Activated CD8-positive, alpha-beta memory T cell treated with anti-CD3 and anti-CD28 coated beads for 36 hours (primary cell): ENCODE measurements around the gene OR1L4. TPM values are rescaled to one million over a fixed set of nuclear protein-coding genes. Genes with fewer than 3 reads are reported as not detected.

Source experiments
- CTCF ChIA-PET: fragments of 350-600 bp; sonication (Branson Sonifier 250); formaldehyde crosslinking; loops from one replicate; lab custom pipeline; 2021; ENCODE audit warnings: antibody characterized with exemption; lab: Charles Lee
- POLR2A ChIA-PET: fragments of 350-600 bp; sonication (Branson Sonifier 250); formaldehyde crosslinking; loops from one replicate; lab custom pipeline; 2021; ENCODE audit warnings: antibody characterized with exemption; lab: Charles Lee
- total RNA-seq, 2 experiments: library from RNA; stranded (reverse); gene quantifications; one replicate each; pipeline ENCODE4 v1.2.3, GENCODE V29; 2021

Gene OR1L4, protein sequence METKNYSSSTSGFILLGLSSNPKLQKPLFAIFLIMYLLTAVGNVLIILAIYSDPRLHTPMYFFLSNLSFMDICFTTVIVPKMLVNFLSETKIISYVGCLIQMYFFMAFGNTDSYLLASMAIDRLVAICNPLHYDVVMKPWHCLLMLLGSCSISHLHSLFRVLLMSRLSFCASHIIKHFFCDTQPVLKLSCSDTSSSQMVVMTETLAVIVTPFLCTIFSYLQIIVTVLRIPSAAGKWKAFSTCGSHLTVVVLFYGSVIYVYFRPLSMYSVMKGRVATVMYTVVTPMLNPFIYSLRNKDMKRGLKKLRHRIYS
- total RNA-seq = not detected

DNA sequence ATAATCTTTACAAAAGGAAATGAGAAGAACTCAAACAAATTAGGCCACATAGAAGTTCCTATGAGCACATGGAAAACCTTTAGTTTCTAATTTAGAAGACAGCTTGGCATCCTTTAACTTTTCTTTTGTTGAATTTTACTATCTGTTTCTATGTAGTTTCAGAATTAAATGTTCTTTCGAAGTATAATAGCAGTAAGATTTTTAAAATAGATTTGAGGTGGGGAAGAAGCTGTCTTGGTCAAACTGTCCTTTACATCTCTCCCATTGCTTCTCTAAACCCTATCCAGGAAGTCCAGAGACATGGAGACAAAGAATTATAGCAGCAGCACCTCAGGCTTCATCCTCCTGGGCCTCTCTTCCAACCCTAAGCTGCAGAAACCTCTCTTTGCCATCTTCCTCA, at the start of gene OR1L4:
OR1L4 (plus strand) TSS at position 301 of the 400 bp plus-strand sequence; CDS start at position 301, 0 bp downstream.
- CTCF ChIA-PET = no interaction called here

GRCh38 chr9:122684851-122685250, 38.9 kb upstream of the OR1L4 start:
- POLR2A ChIA-PET = no interaction called here
- CTCF ChIA-PET = no interaction called here

More for the DNA sequence above, at the start of gene OR1L4:
- POLR2A ChIA-PET = no interaction called here

GRCh38 chr9:122695696-122696095, 28.1 kb upstream of the OR1L4 start:
- ChIA-PET POLR2A (no interaction called here), CTCF (no interaction called here)

DNA sequence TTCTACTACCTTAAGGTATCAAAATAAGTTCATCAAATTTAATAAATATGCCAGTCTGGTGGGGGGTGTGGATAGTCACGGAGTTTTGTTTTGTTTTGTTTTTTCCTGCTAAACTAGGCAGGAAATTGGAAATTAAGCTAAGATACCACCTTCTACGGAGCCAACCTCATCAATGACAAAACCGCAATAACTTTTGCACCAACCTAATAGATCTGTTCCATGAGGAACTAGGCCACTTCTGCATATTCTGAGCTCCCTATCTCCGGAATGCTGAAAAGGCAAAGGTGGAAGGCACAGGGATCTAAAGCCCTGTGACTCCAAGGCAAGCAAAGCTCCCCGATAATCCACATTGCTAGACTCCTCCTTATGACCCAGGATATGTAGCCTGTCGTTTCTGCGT, 5.8 kb upstream of the OR1L4 start:
- POLR2A ChIA-PET = no interaction called here
- CTCF ChIA-PET = interaction anchor here (0.5 kb wide), 1 partner anchor 42 kb away, joined by 3 read pairs; no protein-coding TSS in a partner anchor

DNA sequence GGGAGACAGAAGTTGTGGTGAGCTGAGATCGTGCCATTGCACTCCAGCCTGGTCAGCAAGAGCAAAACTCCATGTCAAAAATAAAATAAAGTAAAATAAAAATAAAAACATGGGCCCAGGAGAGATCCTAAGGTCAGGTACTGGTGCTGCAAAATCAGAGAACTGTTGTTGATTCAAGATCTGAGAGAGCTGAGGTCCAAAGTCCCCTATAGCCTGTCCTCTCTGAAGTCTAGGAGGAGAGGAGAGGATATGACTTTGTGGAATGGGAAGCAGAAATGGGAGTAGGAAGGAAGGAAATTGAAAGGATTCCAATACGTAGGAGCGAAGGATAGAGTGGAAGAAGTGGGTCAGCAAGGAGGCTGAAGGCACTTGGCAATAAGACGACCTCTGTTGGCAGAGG, 4.6 kb upstream of the OR1L4 start:
- POLR2A ChIA-PET = no interaction called here
- CTCF ChIA-PET = no interaction called here

- ChIA-PET POLR2A (no interaction called here), CTCF (no interaction called here)
These were observed 18.2 kb downstream of the OR1L4 start, which contains the start of gene OR1L6 for GRCh38 chr9:122742003-122742402. OR1L6 (plus strand) TSS chr9:122742303; CDS start chr9:122749848, 7,545 bp downstream.

DNA sequence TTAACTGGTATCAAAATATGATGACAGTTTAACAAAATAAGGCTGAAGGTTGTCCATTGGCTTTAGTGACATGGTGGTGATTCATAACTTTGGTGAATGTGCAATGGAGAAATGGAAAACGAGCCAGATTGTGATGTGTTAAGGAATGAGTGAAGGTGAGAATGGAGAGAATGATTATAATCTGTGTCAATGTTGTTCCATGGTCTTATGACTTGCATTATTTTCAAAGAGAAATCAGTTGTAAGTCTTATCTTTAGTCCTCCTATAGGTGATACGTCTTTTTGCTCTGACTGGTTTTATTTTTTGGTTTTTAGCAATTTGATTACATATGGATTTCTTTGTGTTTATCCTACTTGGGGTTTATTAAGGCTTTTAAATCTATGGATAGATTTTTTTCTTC, 31.0 kb downstream of the OR1L4 start:
- ChIA-PET POLR2A (no interaction called here), CTCF (no interaction called here)

DNA sequence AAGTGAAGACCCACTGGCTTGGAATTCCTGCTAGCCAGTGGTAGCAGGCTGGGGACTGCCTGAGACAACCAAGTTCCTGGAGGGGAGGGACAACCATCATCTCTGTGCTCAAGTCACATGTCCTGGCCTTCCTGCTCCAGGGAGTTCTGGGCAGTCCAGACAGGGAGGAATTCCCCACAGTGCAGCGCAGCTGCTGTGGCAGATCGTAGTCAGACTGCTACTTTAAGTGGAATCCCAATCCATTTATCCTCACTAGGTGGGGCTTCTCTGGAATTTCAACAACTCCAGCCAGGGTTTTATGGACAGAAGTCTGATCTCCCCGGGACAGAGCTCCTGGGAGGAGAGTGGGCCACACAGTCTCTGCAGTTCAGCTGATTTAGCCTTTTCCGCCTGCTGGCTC, 44.0 kb downstream of the OR1L4 start:
- ChIA-PET CTCF (no interaction called here), POLR2A (no interaction called here)

Other genes starting within 250 kb of the OR1L4 start
- gene OR1J1, start 246.1 kb upstream of the OR1L4 start, total RNA-seq = not detected
- not detected for gene OR1J2, start 213.2 kb upstream of the OR1L4 start, total RNA-seq
- gene OR1J4, start 204.8 kb upstream of the OR1L4 start, total RNA-seq = not detected
- gene OR1N1, start 196.7 kb upstream of the OR1L4 start, total RNA-seq = not detected
- not detected for gene OR1N2, start 170.9 kb upstream of the OR1L4 start, total RNA-seq
- not detected for gene OR1L8, start 140.6 kb upstream of the OR1L4 start, total RNA-seq
- not detected for gene OR1Q1, start 109.3 kb upstream of the OR1L4 start, total RNA-seq
- gene OR1B1, start 66.4 kb upstream of the OR1L4 start, total RNA-seq = not detected
- not detected for gene OR1L1, start 62.3 kb upstream of the OR1L4 start, total RNA-seq
- not detected for gene OR1L3, start 48.9 kb upstream of the OR1L4 start, total RNA-seq
- gene OR1L6, start 18.3 kb downstream of the OR1L4 start, total RNA-seq = not detected
- not detected for gene OR5C1, start 64.9 kb downstream of the OR1L4 start, total RNA-seq
- gene OR1K1, start 76.1 kb downstream of the OR1L4 start, total RNA-seq = not detected
- 10 to 100 TPM; 19.5 to 19.9 TPM for gene PDCL, start 104.6 kb downstream of the OR1L4 start, total RNA-seq
- gene RC3H2, start 181.4 kb downstream of the OR1L4 start, total RNA-seq = 10 to 100 TPM; 30.4 to 31.2 TPM
- 10 to 100 TPM in 1 of 2 experiments, 1 to 10 TPM in 1; 9.7 to 10.5 TPM for gene ZBTB6, start 189.3 kb downstream of the OR1L4 start, total RNA-seq
- 1 to 10 TPM; 5.7 to 6.4 TPM for gene ZBTB26, start 207.5 kb downstream of the OR1L4 start, total RNA-seq
- 10 to 100 TPM; 19.1 to 20.7 TPM for gene RABGAP1, start 217.0 kb downstream of the OR1L4 start, total RNA-seq